GM19025 (cell line): ENCODE results near the gene PRR3.

ENCODE experiments used
- ATAC-seq: cut with Tn5 transposase; IDR thresholded peaks from one replicate; pipeline ENCODE4 v1.9.1; 2021; ENCODE audit warnings: mild to moderate bottlenecking, low read depth, moderate library complexity; ENCODE audit not compliant: unreplicated experiment

Gene PRR3

GRCh38 chr6:30611150-30611855 lies 54.2 kb downstream of the PRR3 start:
- no peak for ATAC-seq

- no peak for ATAC-seq
These were observed 54.7 kb downstream of the PRR3 start for GRCh38 chr6:30611856-30612194.

GRCh38 chr6:30612213-30612612 lies 55.1 kb downstream of the PRR3 start:
- ATAC-seq: no peak

DNA sequence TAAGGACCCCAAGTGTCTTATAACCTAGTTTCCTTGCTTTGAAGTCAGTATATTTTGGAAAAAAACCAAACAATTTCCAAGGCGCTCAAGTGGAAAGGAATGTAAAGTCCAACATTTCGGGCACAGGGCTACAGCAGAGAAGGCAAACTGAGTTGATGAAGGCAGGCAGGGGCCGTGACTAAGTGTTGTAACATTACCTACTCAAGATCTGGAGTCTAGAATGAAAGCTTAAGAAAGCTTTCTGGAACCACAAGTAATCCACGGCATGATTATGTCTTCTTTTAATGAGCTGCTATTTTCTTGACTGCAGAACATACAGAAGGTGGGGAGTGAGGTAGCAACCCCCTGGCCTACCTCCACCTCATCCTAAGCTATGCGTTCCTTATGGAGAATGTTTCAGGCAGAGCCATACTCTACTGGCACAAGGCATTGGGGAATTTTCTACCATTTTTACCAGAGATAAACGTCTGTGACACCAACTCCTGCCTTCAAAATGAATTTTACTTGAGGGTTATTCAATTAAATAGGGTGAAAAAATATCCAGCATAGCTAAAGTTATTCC lies 55.7 kb downstream of the PRR3 start:
- no peak for ATAC-seq
